WI38 (cell line): Measurements from ENCODE around the gene ZNF329.

Experiments used
- H3K4me3 ChIP-seq: 2 replicates; pipeline ENCODE4 v1.5.1; 2011; ENCODE audit warnings: low read depth, mild to moderate bottlenecking, control low read depth, low read length
- CTCF ChIP-seq: IDR thresholded peaks from 2 replicates; pipeline ENCODE4 v1.5.1; 2012; ENCODE audit warnings: low read depth, mild to moderate bottlenecking, control low read depth, low read length

Gene ZNF329

GRCh38 chr19:58117841-58118575 lies 32.6 kb downstream of the ZNF329 start:
- TF ChIP-seq CTCF = no peak
- H3K4me3 ChIP-seq = no peak overlapping the region

GRCh38 chr19:58108546-58108817 lies 42.1 kb downstream of the ZNF329 start:
- H3K4me3 ChIP-seq = no peak overlapping the region
- no peak for TF ChIP-seq CTCF

GRCh38 chr19:58107778-58108545 lies 42.6 kb downstream of the ZNF329 start:
- no peak for TF ChIP-seq CTCF
- no peak overlapping the region for H3K4me3 ChIP-seq

DNA sequence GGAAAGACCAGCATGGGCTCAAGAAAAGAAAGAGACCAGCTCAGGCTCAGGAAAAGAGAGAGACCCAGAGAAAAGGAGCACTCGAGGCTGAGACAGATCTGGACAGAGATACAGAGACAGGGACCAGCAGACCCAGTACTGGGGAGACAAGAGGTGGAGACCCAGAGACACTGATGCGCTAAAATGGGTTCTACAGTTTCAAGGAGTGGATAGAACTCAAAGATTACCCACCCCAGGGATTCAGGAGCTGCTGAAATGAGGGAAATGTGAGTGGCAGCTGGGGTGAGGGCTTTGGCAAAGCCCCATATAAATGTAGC lies 51.9 kb downstream of the ZNF329 start:
- peak overlapping the region; percentile 75 for H3K4me3 ChIP-seq
- TF ChIP-seq CTCF = no peak

DNA sequence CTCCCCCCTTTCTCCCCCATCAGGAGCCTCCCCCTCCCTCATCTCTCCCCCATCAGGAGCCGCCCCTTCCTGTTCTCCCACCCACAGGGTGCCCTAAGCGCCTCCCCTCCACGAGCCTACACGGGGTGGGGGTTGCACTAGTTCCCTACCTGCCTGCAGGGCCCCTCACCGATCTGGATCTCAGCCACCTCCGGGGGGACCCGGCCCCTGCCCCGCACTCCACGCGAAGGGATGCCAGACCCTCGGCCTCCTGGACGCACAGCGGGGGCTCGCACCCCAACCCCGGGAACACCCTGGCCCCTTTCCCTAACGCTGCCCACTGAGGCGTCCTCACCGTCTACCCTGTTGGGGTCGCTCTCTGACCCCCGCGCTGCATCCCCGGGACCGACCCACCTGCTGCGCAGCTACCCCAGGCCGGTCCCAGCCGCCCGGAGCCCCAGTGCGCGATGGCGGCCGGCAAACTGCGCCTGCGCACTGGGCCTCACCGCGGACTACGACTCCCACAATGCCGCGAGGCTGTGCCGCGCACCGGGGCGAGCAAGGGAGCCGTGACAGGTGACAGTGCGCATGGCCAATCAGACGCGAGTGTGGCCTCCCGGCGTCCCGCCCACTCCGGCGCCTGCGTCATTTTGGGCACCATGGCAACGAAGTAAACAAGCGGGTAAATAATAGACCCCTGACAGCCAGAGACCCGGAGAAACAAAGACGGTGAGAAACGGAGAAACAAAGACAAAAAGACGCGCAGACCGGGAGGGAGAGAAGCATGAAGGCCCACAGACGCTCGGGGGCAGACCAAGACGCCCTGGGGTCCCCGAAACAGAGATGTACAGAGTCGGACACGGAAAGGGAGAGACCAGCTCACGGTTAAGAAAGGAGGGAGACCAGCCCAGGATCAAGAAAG lies 52.6 kb downstream of the ZNF329 start, which contains the start of gene ZSCAN18:
Gene ZSCAN18, minus strand, starts transcription at position 451 of the 901 bp plus-strand sequence. CDS start 7,964 bp downstream, outside the sequence.
- H3K4me3 ChIP-seq = peak within 1 kb of the TSS; percentile 75

DNA sequence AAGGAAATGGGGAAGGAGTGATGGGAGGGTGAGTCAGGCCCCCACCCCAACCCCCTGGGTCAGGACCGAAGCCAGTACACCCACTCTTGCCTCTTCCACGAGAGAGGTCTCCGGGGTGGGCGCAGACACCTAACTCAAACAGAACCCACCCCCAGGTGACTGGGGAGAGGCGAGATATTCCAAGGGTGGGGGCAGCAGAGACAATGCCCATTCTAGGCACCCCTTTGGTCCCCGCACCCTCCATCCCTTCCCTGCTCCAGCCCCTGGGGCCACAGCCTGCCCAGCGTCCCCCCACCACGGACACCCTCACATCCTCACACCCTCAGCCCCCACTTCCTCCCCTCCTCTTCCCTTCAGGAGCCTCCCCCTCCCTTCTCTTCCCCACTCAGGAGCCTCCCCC lies 53.2 kb downstream of the ZNF329 start:
- peak overlapping the region; percentile 75 for H3K4me3 ChIP-seq
- TF ChIP-seq CTCF = no peak

More for the DNA sequence above, 52.6 kb downstream of the ZNF329 start, which contains the start of gene ZSCAN18:
- TF ChIP-seq CTCF = no peak
